ENCODE measurements around the gene FOXC1. TPM values are rescaled to one million over a fixed set of nuclear protein-coding genes. Genes with fewer than 3 reads are reported as not detected.

FOXC1 gene
- total RNA-seq, 1 donor, result 2.2 TPM

DNA sequence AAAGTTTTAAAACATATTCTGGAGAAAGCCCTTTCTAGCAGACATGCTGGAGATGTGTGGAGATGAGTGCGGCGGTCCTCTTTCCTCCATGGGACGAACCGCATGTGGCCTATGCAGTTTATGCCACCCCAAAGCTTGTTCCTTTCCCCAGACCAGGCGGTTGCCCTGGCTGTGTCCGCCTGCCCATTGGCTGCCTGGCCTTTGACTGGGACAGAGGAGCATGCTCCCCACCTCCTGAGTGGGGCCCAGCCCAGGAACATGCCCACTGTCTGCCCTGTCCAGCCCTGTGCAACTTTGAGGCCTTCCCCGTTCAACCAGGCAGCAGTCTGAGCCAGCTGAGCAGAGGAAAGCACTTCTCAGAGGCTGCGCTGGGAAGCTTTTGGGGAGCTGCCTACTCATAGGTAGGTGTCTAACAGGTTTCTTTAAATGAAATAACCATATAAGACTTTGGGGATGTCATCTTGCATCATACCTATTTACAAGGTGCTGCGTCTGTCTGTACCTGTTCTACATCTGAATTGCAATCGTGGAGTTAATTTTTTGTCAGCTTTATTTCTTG is 20.6 kb downstream of the FOXC1 start:
- DNase-seq (ENCODE audit: low read depth), result no peak
- no peak overlapping the region for H3K4me3 ChIP-seq (ENCODE audit: low read depth, low read length)
- TF ChIP-seq, protein P1, sequence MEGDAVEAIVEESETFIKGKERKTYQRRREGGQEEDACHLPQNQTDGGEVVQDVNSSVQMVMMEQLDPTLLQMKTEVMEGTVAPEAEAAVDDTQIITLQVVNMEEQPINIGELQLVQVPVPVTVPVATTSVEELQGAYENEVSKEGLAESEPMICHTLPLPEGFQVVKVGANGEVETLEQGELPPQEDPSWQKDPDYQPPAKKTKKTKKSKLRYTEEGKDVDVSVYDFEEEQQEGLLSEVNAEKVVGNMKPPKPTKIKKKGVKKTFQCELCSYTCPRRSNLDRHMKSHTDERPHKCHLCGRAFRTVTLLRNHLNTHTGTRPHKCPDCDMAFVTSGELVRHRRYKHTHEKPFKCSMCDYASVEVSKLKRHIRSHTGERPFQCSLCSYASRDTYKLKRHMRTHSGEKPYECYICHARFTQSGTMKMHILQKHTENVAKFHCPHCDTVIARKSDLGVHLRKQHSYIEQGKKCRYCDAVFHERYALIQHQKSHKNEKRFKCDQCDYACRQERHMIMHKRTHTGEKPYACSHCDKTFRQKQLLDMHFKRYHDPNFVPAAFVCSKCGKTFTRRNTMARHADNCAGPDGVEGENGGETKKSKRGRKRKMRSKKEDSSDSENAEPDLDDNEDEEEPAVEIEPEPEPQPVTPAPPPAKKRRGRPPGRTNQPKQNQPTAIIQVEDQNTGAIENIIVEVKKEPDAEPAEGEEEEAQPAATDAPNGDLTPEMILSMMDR (IDR thresholded peaks at IDR 0.05; ENCODE audit: insufficient read depth, low read depth, low read length), result no peak

DNA sequence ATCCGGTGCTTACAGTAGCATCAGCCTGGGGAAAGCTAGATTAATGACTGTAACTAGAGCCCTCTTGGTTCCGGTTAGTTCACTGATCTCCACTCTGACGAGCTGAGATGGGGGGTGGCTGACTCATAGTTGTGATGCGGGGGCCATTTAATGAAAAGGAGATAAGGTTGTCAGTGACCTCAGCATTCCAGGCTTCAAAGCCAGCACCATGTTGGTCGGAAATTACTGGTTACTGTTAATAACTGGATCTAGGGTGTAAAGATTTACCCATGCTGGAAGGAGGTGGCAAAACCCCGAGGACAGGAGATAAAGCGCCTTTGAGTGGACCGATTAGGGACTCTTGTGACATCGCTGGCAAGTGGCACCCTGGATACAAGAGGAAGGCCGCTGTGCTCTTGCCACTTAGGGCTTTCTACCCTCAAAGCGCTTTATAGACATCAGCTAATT is 21.1 kb downstream of the FOXC1 start:
- H3K4me3 ChIP-seq (ENCODE audit: low read depth, low read length), result no peak overlapping the region
- no peak for DNase-seq (ENCODE audit: low read depth)
- TF ChIP-seq, protein P1 (IDR thresholded peaks at IDR 0.05; ENCODE audit: insufficient read depth, low read depth, low read length), result no peak

DNA sequence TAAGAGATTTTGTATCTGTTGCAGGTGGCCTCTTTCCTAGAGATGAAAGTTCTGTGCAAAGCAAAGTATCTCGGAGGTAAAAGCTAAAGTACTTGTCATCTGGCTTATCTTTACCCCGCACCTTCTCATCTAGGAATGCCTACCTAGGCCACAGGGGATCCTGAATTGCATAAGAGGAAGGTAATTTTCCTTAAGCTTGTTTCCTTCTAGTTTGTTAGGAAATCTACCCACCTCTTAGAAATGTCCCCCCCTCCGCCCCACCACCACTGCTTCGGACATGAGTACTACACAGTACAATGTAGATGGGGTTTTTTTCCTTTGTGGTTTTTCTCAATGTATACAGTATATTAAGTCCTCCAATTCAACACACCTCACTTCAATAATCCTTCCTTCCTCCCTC is 21.5 kb downstream of the FOXC1 start:
- no peak for DNase-seq (ENCODE audit: low read depth)
- H3K4me3 ChIP-seq (ENCODE audit: low read depth, low read length), result no peak overlapping the region
- TF ChIP-seq, protein P1 (IDR thresholded peaks at IDR 0.05; ENCODE audit: insufficient read depth, low read depth, low read length), result no peak

DNA sequence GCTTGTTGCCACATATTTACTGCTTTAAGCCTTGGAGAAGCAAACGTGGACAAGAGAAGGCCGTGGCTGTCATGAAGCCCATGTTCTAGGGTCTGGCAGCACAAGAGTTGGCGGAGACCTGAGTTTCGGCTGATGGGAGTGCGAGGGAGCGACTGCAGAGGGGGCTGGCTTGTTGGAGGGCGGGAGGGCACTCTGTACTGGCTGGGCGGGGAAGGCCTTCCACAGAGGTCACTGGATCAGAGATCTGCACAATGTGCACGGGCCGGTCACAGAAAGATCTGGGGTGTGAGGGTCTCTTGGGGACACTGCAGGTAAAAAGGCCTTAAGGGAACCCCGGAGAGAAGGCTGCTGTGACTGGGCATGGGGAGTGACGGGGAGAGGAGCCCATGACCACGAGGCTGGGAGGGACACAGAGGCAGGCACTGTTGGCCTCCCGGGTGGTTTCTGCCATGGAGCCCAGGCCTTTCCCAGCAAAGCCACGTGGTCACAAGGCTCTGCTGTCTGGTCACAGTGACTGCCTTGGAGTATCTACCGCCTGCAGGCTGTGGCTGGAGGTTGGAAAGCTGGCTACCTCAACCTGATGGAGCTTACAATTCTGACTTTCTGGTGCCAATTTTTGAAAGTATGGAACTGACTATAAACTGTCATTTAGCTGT is 23.8 kb downstream of the FOXC1 start:
- TF ChIP-seq, protein P1 (IDR thresholded peaks at IDR 0.05; ENCODE audit: insufficient read depth, low read depth, low read length), result no peak
- no peak for DNase-seq (ENCODE audit: low read depth)
- no peak overlapping the region for H3K4me3 ChIP-seq (ENCODE audit: low read depth, low read length)

DNA sequence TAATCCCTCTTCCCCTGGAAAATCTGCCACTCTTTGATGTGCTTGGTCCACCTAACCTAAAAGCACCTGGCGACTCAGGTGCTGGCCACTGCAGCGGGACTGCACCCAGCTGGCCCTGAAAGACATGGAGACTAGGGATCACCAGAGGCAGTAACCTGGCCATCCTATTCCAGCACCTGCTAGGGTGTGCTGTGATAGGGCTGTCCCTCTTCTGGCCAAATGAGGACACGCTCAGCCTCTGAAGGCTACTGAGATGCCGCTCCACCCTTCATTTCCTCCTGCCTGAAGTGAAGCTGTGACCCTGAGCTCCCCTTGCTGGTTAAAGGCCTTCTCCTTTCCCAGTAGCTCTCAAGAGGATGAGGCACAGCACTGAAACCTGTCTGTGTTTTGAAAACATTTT is 24.4 kb downstream of the FOXC1 start:
- H3K4me3 ChIP-seq (ENCODE audit: low read depth, low read length), result no peak overlapping the region
- TF ChIP-seq, protein P1 (IDR thresholded peaks at IDR 0.05; ENCODE audit: insufficient read depth, low read depth, low read length), result no peak
- no peak for DNase-seq (ENCODE audit: low read depth)

DNA sequence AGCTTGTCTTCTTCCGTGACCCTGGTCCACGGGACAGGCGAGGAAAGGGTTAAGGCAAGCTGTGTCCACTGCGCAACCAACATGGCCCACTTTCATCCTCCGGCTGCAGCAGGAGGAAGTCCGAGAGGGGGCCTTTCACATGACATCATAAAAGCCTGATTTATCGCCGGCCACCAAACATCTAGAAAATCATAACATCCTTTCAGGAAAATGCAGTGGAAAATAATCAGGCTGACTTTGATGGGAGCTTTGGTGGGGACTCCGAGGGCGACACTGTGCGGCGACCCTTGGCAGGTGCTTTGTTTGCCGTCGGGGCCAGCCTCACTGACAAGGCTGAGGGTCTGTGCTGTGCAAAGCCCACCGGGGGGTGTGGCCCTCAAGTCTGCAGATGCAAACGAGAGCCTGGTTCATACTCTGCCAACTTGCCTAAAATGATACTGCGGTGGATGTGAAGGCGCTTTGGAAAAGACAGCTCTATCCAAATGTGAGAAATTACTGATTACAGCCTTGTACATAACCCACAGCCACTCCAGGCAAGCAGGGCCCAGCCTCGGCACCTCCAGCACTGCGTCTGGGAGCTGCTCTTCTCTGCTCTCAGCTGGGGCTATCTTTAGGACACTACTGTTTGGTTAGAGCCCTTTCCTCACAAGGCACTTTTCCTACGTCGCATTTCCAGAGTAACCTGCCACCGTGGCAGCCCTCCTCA is 25.7 kb downstream of the FOXC1 start:
- no peak for DNase-seq (ENCODE audit: low read depth)
- TF ChIP-seq, protein P1 (IDR thresholded peaks at IDR 0.05; ENCODE audit: insufficient read depth, low read depth, low read length), result no peak
- H3K4me3 ChIP-seq (ENCODE audit: low read depth, low read length), result no peak overlapping the region

Measured in fibroblast of villous mesenchyme (primary cell).